Measurements from ENCODE around the gene CAMK1D. TPM values are rescaled to one million over a fixed set of nuclear protein-coding genes. Genes with fewer than 3 reads are reported as not detected.

The CAMK1D gene
- total RNA-seq, 1 experiment from 2014 or later = 11.0 TPM

GRCh38 chr10:12512332-12513002 is 163.1 kb downstream of the CAMK1D start:
- in situ Hi-C loops (cut with HindIII; ENCODE audit: low pct_unique_long_range_greater_than_20kb, low sequenced_read_pairs) = no loop called here
- no peak for DNase-seq (ENCODE audit: low read depth)

GRCh38 chr10:12513003-12513365 is 163.6 kb downstream of the CAMK1D start:
- in situ Hi-C loops (cut with HindIII; ENCODE audit: low pct_unique_long_range_greater_than_20kb, low sequenced_read_pairs) = no loop called here
- DNase-seq (ENCODE audit: low read depth) = no peak

GRCh38 chr10:12513775-12514673 is 164.7 kb downstream of the CAMK1D start:
- in situ Hi-C loops (cut with HindIII; ENCODE audit: low pct_unique_long_range_greater_than_20kb, low sequenced_read_pairs) = no loop called here
- DNase-seq (ENCODE audit: low read depth) = no peak

GRCh38 chr10:12518024-12518423 is 168.7 kb downstream of the CAMK1D start:
- no peak for DNase-seq (ENCODE audit: low read depth)
- in situ Hi-C loops (cut with HindIII; ENCODE audit: low pct_unique_long_range_greater_than_20kb, low sequenced_read_pairs) = no loop called here

- in situ Hi-C loops (cut with HindIII; ENCODE audit: low pct_unique_long_range_greater_than_20kb, low sequenced_read_pairs) = no loop called here
- no peak for DNase-seq (ENCODE audit: low read depth)
Measured at GRCh38 chr10:12521423-12521822, 172.1 kb downstream of the CAMK1D start.

- no peak for DNase-seq (ENCODE audit: low read depth)
- in situ Hi-C loops (cut with HindIII; ENCODE audit: low pct_unique_long_range_greater_than_20kb, low sequenced_read_pairs) = no loop called here
Measured at GRCh38 chr10:12526311-12526710, 177.0 kb downstream of the CAMK1D start.

- in situ Hi-C loops (cut with HindIII; ENCODE audit: low pct_unique_long_range_greater_than_20kb, low sequenced_read_pairs) = no loop called here
- no peak for DNase-seq (ENCODE audit: low read depth)
Measured at GRCh38 chr10:12529976-12530375, 180.6 kb downstream of the CAMK1D start.

GRCh38 chr10:12531305-12532220 is 182.2 kb downstream of the CAMK1D start:
- in situ Hi-C loops (cut with HindIII; ENCODE audit: low pct_unique_long_range_greater_than_20kb, low sequenced_read_pairs) = no loop called here
- no peak for DNase-seq (ENCODE audit: low read depth)

GRCh38 chr10:12533151-12533550 is 183.8 kb downstream of the CAMK1D start:
- in situ Hi-C loops (cut with HindIII; ENCODE audit: low pct_unique_long_range_greater_than_20kb, low sequenced_read_pairs) = no loop called here
- DNase-seq (ENCODE audit: low read depth) = no peak

GRCh38 chr10:12533723-12534122 is 184.4 kb downstream of the CAMK1D start:
- in situ Hi-C loops (cut with HindIII; ENCODE audit: low pct_unique_long_range_greater_than_20kb, low sequenced_read_pairs) = no loop called here
- no peak for DNase-seq (ENCODE audit: low read depth)

- no peak for DNase-seq (ENCODE audit: low read depth)
Measured at GRCh38 chr10:12534824-12535223, 185.5 kb downstream of the CAMK1D start.

GRCh38 chr10:12535656-12536055 is 186.3 kb downstream of the CAMK1D start:
- no peak for DNase-seq (ENCODE audit: low read depth)
- in situ Hi-C loops (cut with HindIII; ENCODE audit: low pct_unique_long_range_greater_than_20kb, low sequenced_read_pairs) = no loop called here

More at GRCh38 chr10:12534824-12535223, 185.5 kb downstream of the CAMK1D start:
- in situ Hi-C loops (cut with HindIII; ENCODE audit: low pct_unique_long_range_greater_than_20kb, low sequenced_read_pairs) = no loop called here

- in situ Hi-C loops (cut with HindIII; ENCODE audit: low pct_unique_long_range_greater_than_20kb, low sequenced_read_pairs) = no loop called here
- no peak for DNase-seq (ENCODE audit: low read depth)
Measured at GRCh38 chr10:12538491-12538995, 189.2 kb downstream of the CAMK1D start.

GRCh38 chr10:12539350-12540164 is 190.2 kb downstream of the CAMK1D start:
- in situ Hi-C loops (cut with HindIII; ENCODE audit: low pct_unique_long_range_greater_than_20kb, low sequenced_read_pairs) = no loop called here
- no peak for DNase-seq (ENCODE audit: low read depth)

- no peak for DNase-seq (ENCODE audit: low read depth)
- in situ Hi-C loops (cut with HindIII; ENCODE audit: low pct_unique_long_range_greater_than_20kb, low sequenced_read_pairs) = no loop called here
Measured at GRCh38 chr10:12540341-12540781, 191.0 kb downstream of the CAMK1D start.

- DNase-seq (ENCODE audit: low read depth) = no peak
- in situ Hi-C loops (cut with HindIII; ENCODE audit: low pct_unique_long_range_greater_than_20kb, low sequenced_read_pairs) = no loop called here
Measured at GRCh38 chr10:12541446-12542067, 192.2 kb downstream of the CAMK1D start.

GRCh38 chr10:12542133-12542670 is 192.9 kb downstream of the CAMK1D start:
- no peak for DNase-seq (ENCODE audit: low read depth)
- in situ Hi-C loops (cut with HindIII; ENCODE audit: low pct_unique_long_range_greater_than_20kb, low sequenced_read_pairs) = no loop called here

Data from Caki2 (cell line).